Ishikawa (cell line): ENCODE results near the gene NT5DC1.

Experiments used
- CEBPB ChIP-seq: IDR thresholded peaks from 2 replicates; pipeline ENCODE4 v1.6.1; 2012
- EP300 ChIP-seq: IDR thresholded peaks from 2 replicates; pipeline ENCODE4 v1.6.1; 2012; ENCODE audit warnings: borderline replicate concordance
- FOXM1 ChIP-seq: IDR thresholded peaks from 2 replicates; pipeline ENCODE4 v1.6.1; 2012; ENCODE audit warnings: low read depth, borderline replicate concordance
- TAF1 ChIP-seq: IDR thresholded peaks from 2 replicates; pipeline ENCODE4 v1.6.1; 2012; ENCODE audit warnings: low read depth, mild to moderate bottlenecking
- TEAD4 ChIP-seq: IDR thresholded peaks from 2 replicates; pipeline ENCODE4 v1.6.1; 2012
- YY1 ChIP-seq: IDR thresholded peaks from 2 replicates; pipeline ENCODE4 v1.6.1; 2012; ENCODE audit warnings: low read depth

GRCh38 chr6:116271149-116271708 is 170.6 kb downstream of the NT5DC1 start:
- TF ChIP-seq FOXM1 (no peak), YY1 (no peak), EP300 (no peak), TAF1 (no peak), TEAD4 (no peak), CEBPB (no peak)
